ENCODE results near the gene KRT77.

DNA sequence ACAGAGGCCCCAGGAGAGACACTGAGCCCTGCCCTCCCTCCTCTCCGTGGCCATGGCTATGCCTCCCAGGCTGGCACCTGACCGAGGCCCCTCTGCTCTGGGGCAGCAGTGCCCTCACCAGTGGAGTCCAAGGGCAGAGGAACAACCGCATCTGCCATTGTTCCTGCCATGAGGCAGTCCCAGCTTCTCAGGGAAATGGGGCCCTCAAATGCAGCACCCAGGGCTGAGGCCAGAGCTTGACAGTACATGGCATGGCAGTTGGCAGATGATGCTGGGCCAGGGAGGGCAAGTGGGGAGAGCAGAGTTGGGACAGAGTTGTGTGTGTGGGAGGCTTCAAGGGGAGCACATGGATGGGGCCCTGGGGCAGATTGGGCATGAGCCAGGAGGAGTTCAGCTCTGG is 21.1 kb upstream of the KRT77 start:
- TF ChIP-seq CTCF (IDR thresholded peaks at IDR 0.05) = no peak
- TF ChIP-seq EZH2phosphoT487 (IDR thresholded peaks at IDR 0.05; ENCODE audit: borderline replicate concordance, low read depth) = no peak
- no peak for TF ChIP-seq USF1 (IDR thresholded peaks at IDR 0.05; ENCODE audit: borderline replicate concordance, low read depth)
- TF ChIP-seq, protein P1, sequence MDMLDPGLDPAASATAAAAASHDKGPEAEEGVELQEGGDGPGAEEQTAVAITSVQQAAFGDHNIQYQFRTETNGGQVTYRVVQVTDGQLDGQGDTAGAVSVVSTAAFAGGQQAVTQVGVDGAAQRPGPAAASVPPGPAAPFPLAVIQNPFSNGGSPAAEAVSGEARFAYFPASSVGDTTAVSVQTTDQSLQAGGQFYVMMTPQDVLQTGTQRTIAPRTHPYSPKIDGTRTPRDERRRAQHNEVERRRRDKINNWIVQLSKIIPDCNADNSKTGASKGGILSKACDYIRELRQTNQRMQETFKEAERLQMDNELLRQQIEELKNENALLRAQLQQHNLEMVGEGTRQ (IDR thresholded peaks at IDR 0.05; ENCODE audit: borderline replicate concordance, low read depth, low read length) = no peak
- no peak for TF ChIP-seq YY1 (IDR thresholded peaks at IDR 0.05; ENCODE audit: low read depth)
- no peak for TF ChIP-seq TAF1 (IDR thresholded peaks at IDR 0.05; ENCODE audit: borderline replicate concordance, low read depth, low read length)
- no peak for TF ChIP-seq NRF1 (IDR thresholded peaks at IDR 0.05; ENCODE audit: low read depth, low read length)
- TF ChIP-seq POLR2AphosphoS5 (IDR thresholded peaks at IDR 0.05; ENCODE audit: low read depth, low read length) = no peak

Measured in SK-N-SH (cell line).